GM12878 (cell line): ENCODE results near the gene FBXL19. TPM values are rescaled to one million over a fixed set of nuclear protein-coding genes. Genes with fewer than 3 reads are reported as not detected.

Experiments used
- BHLHE40 ChIP-seq, 2 experiments: fragments of 450-650 bp in 1 of 2; IDR thresholded peaks; 2 replicates each; pipeline ENCODE4 v1.6.1; 2011 to 2017; ENCODE audit warnings: low read depth in 2 of 2, borderline replicate concordance in 1 of 2, improper control_type of control experiment in 1 of 2, low read length in 1 of 2, mild to moderate bottlenecking in 1 of 2
- EED ChIP-seq: sonication (generic); IDR thresholded peaks from 2 replicates; pipeline ENCODE4 v1.6.1; 2016; ENCODE audit warnings: antibody characterized with exemption, low read depth
- ETV6 ChIP-seq, 2 experiments: fragments of 450-650 bp in 1 of 2; IDR thresholded peaks in 1 of 2; conservative IDR thresholded peaks in 1 of 2; 2 replicates each; pipeline ENCODE4 v1.6.1; 2014; ENCODE audit warnings: antibody characterized with exemption in 1 of 2, borderline replicate concordance in 1 of 2, low read depth in 1 of 2, mild to moderate bottlenecking in 1 of 2, moderate library complexity in 1 of 2
- HDAC6 ChIP-seq: fragments of 200-600 bp; sonication (generic); IDR thresholded peaks from one replicate; pipeline ENCODE4 v1.8.0; 2017; ENCODE audit warnings: antibody characterized with exemption; ENCODE audit not compliant: unreplicated experiment
- IKZF1 ChIP-seq: fragments of 450-650 bp; conservative IDR thresholded peaks from 2 replicates; pipeline ENCODE4 v1.6.1; 2017; ENCODE audit warnings: antibody characterized with exemption, mild to moderate bottlenecking
- LARP7 ChIP-seq: fragments of 450-650 bp; IDR thresholded peaks from 2 replicates; pipeline ENCODE4 v1.6.1; 2017; ENCODE audit warnings: mild to moderate bottlenecking
- NRF1 ChIP-seq: conservative IDR thresholded peaks from 2 replicates; pipeline ENCODE4 v1.6.1; 2011; ENCODE audit warnings: mild to moderate bottlenecking, low read depth, low read length, improper control_type of control experiment
- POLR2AphosphoS5 ChIP-seq: IDR thresholded peaks from 2 replicates; pipeline ENCODE4 v1.6.1; 2011; ENCODE audit warnings: mild to moderate bottlenecking, low read length, inconsistent platforms
- SIX5 ChIP-seq: IDR thresholded peaks from 2 replicates; pipeline ENCODE4 v1.6.1; 2011; ENCODE audit warnings: mild to moderate bottlenecking, low read depth, low read length, moderate library complexity; ENCODE audit not compliant: severe bottlenecking
- SMAD5 ChIP-seq: IDR thresholded peaks from 2 replicates; pipeline ENCODE4 v1.6.1; 2016; ENCODE audit warnings: antibody characterized with exemption, low read depth
- TCF12 ChIP-seq: IDR thresholded peaks from 2 replicates; pipeline ENCODE4 v1.6.1; 2011; ENCODE audit warnings: low read depth, mild to moderate bottlenecking, low read length
- ZNF207 ChIP-seq: fragments of 450-650 bp; IDR thresholded peaks from 2 replicates; pipeline ENCODE4 v1.6.1; 2014; ENCODE audit warnings: antibody characterized with exemption, mild to moderate bottlenecking, borderline replicate concordance
- ZNF217 ChIP-seq: fragments of 450-650 bp; IDR thresholded peaks from 2 replicates; pipeline ENCODE4 v1.6.1; 2017; ENCODE audit warnings: antibody characterized with exemption, mild to moderate bottlenecking
- ZZZ3 ChIP-seq: IDR thresholded peaks from 2 replicates; pipeline ENCODE4 v1.6.1; 2011; ENCODE audit warnings: low read depth; ENCODE audit not compliant: control insufficient read depth, insufficient read length
- polyA plus RNA-seq, 11 experiments: library from polyadenylated mRNA; depleted of rRNA in 4 of 11; unstranded in 6 of 11; stranded (reverse) in 5 of 11; fragments of >200 nt; fragmentation: Nextera tagmentation in 4 of 11; fragmentation: Illumina TruSeq in 1 of 11; extraction: Ambion mirVana in 4 of 11; extraction: Trizol in 1 of 11; gene quantifications; 1 replicate in 1 of 11; 2 replicates in 10 of 11; pipeline versions ENCODE4 v1.2.1 to v1.2.3, GENCODE V29; 2011 to 2016; ENCODE audit warnings: inconsistent platforms in 2 of 11, missing spikeins in 2 of 11, low read depth in 1 of 11
- total RNA-seq, 4 experiments: library from RNA; depleted of rRNA in 3 of 4; stranded (reverse); fragments of >200 nt in 3 of 4; fragmentation: Illumina TruSeq in 1 of 4; extraction: Trizol in 1 of 4; gene quantifications; 2 replicates each; pipeline versions ENCODE4 v1.2.1 to v1.2.3, GENCODE V29; 2013 to 2021
- TF ChIP-seq, protein P1 (sequence below): fragments of 450-650 bp; conservative IDR thresholded peaks from 2 replicates; pipeline ENCODE4 v1.6.1; 2017; ENCODE audit warnings: mild to moderate bottlenecking, moderate library complexity
- TF ChIP-seq, protein P2 (sequence below): fragments of 450-650 bp; formaldehyde crosslinking; IDR thresholded peaks from 2 replicates; pipeline ENCODE4 v1.5.0; 2022; ENCODE audit warnings: mild to moderate bottlenecking, missing genetic modification characterization
- TF ChIP-seq, protein P3 (sequence below): fragments of 450-650 bp; IDR thresholded peaks from 2 replicates; pipeline ENCODE4 v1.6.1; 2016; ENCODE audit warnings: mild to moderate bottlenecking, moderate library complexity, borderline replicate concordance

FBXL19 gene
- total and polyA plus RNA-seq, 10 of the 15 experiments (the other 5 are each of a cell fraction or from before 2014, with no cell fraction given): 0.02 to 32.1 (median 6.8) TPM; not detected in 1

DNA sequence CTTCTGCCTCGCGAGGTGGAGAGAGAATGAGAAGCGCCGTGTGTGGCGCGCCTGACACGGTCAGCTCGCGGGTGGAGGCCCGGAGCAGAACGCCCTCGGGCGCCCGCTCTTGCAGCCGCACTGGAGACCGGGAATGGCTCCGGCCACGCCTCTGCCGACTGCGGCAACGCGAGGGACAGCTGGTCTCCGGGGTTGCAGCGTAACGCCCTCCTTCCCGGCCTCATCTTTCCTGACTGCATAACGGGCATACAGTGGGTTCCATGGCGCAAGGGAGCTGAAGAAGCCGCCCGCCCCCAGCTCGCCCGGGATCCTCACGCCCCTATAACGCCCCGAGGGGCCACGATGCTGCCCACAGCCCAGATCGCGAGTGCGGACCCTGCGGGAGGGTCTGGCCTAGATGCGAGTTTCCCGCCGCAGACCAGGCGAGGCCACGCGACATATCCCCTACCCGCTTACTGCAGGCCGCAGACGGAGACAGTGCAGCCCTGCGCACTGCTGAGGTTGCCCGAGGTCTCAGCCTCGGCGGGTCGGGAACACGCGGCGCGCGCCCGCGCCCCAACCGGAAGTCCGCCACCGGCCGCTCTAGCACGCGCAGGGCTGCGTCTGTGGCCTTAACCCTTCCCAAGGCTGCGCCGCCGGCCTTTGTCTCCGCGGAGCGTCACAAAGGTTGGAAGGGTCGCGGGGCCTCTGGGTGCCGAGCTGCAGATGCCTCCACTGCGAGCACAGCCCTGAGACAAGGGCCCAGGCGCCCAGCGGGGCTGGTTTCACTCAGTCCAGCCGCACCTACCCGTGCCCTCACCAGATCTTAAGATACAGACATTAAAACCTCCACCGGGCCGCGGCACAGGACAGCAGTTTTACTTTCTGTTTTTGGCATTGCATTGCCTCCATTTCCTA, 48.3 kb upstream of the FBXL19 start (continued):
- TF ChIP-seq ZNF207 (0 out of 2 replicates have a peak, but pooled peaks have one; percentile 31), POLR2AphosphoS5 (peak; percentile 96), LARP7 (peak; percentile 94), ETV6 (conservative IDR thresholded peaks at IDR 0.05 in 1 of 2, IDR thresholded peaks at IDR 0.05 in 1 of 2; ENCODE audit: borderline replicate concordance in 1 of 2, low read depth in 1 of 2) (no peak), NRF1 (peak; percentile 36; the same call in 1 of the 2 replicates), SIX5 (peak; percentile 47), IKZF1 (peak; percentile 85), ZZZ3 (no peak), ZNF217 (peak; percentile 82; the same call in 1 of the 2 replicates), SMAD5 (peak; percentile 92), EED (peak; percentile 56; the same call in 1 of the 2 replicates), HDAC6 (no peak), BHLHE40 (IDR thresholded peaks at IDR 0.05; ENCODE audit: borderline replicate concordance in 1 of 2, low read depth in 2 of 2, low read length in 1 of 2) (peak; percentile 59 to 80; a peak in 3 of 4 replicates), TCF12 (peak; percentile 79)
- TF ChIP-seq, protein P1, sequence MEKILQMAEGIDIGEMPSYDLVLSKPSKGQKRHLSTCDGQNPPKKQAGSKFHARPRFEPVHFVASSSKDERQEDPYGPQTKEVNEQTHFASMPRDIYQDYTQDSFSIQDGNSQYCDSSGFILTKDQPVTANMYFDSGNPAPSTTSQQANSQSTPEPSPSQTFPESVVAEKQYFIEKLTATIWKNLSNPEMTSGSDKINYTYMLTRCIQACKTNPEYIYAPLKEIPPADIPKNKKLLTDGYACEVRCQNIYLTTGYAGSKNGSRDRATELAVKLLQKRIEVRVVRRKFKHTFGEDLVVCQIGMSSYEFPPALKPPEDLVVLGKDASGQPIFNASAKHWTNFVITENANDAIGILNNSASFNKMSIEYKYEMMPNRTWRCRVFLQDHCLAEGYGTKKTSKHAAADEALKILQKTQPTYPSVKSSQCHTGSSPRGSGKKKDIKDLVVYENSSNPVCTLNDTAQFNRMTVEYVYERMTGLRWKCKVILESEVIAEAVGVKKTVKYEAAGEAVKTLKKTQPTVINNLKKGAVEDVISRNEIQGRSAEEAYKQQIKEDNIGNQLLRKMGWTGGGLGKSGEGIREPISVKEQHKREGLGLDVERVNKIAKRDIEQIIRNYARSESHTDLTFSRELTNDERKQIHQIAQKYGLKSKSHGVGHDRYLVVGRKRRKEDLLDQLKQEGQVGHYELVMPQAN: peak; percentile 81
- TF ChIP-seq, protein P2, sequence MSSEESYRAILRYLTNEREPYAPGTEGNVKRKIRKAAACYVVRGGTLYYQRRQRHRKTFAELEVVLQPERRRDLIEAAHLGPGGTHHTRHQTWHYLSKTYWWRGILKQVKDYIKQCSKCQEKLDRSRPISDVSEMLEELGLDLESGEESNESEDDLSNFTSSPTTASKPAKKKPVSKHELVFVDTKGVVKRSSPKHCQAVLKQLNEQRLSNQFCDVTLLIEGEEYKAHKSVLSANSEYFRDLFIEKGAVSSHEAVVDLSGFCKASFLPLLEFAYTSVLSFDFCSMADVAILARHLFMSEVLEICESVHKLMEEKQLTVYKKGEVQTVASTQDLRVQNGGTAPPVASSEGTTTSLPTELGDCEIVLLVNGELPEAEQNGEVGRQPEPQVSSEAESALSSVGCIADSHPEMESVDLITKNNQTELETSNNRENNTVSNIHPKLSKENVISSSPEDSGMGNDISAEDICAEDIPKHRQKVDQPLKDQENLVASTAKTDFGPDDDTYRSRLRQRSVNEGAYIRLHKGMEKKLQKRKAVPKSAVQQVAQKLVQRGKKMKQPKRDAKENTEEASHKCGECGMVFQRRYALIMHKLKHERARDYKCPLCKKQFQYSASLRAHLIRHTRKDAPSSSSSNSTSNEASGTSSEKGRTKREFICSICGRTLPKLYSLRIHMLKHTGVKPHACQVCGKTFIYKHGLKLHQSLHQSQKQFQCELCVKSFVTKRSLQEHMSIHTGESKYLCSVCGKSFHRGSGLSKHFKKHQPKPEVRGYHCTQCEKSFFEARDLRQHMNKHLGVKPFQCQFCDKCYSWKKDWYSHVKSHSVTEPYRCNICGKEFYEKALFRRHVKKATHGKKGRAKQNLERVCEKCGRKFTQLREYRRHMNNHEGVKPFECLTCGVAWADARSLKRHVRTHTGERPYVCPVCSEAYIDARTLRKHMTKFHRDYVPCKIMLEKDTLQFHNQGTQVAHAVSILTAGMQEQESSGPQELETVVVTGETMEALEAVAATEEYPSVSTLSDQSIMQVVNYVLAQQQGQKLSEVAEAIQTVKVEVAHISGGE (CRISPR knock-in tag): peak; percentile 37; the same call in 1 of the 2 replicates
- TF ChIP-seq, protein P3, sequence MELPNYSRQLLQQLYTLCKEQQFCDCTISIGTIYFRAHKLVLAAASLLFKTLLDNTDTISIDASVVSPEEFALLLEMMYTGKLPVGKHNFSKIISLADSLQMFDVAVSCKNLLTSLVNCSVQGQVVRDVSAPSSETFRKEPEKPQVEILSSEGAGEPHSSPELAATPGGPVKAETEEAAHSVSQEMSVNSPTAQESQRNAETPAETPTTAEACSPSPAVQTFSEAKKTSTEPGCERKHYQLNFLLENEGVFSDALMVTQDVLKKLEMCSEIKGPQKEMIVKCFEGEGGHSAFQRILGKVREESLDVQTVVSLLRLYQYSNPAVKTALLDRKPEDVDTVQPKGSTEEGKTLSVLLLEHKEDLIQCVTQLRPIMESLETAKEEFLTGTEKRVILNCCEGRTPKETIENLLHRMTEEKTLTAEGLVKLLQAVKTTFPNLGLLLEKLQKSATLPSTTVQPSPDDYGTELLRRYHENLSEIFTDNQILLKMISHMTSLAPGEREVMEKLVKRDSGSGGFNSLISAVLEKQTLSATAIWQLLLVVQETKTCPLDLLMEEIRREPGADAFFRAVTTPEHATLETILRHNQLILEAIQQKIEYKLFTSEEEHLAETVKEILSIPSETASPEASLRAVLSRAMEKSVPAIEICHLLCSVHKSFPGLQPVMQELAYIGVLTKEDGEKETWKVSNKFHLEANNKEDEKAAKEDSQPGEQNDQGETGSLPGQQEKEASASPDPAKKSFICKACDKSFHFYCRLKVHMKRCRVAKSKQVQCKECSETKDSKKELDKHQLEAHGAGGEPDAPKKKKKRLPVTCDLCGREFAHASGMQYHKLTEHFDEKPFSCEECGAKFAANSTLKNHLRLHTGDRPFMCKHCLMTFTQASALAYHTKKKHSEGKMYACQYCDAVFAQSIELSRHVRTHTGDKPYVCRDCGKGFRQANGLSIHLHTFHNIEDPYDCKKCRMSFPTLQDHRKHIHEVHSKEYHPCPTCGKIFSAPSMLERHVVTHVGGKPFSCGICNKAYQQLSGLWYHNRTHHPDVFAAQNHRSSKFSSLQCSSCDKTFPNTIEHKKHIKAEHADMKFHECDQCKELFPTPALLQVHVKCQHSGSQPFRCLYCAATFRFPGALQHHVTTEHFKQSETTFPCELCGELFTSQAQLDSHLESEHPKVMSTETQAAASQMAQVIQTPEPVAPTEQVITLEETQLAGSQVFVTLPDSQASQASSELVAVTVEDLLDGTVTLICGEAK: peak; percentile 88
